GM12878 (cell line): ENCODE data around the gene TCF12. TPM values are rescaled to one million over a fixed set of nuclear protein-coding genes. Genes with fewer than 3 reads are reported as not detected.
A peak's percentile ranks its signal among the peaks of the same experiment; 100 is the strongest.

Source experiments
- ATAC-seq: fragments of 200-7000 bp; cut with Tn5 transposase; 3 replicates; pipeline ENCODE4 v1.9.1; 2020; ENCODE audit warnings: mild to moderate bottlenecking, moderate library complexity
- BruUV-seq: library from RNA; stranded (reverse); fragments of 400-500 nt; replicated peaks from 2 replicates; lab custom pipeline; 2021; lab: Mats Ljungman, UMichigan
- CTCF ChIA-PET: fragments of 300-600 bp; sonication (Branson Sonifier 250); formaldehyde crosslinking; extraction: SDS; loops from one replicate; lab custom pipeline; 2021; ENCODE audit warnings: inconsistent platforms; lab: Yijun Ruan, JAX
- POLR2A ChIA-PET: fragments of 350-600 bp; formaldehyde crosslinking; extraction: SDS; loops from one replicate; lab custom pipeline; 2021; ENCODE audit warnings: inconsistent platforms; lab: Charles Lee
- RAD21 ChIA-PET: fragments of 300-600 bp; sonication (Branson Sonifier 250); formaldehyde crosslinking; loops from one replicate; lab custom pipeline; 2023; ENCODE audit warnings: antibody characterized with exemption; ENCODE audit not compliant: unreplicated experiment; lab: Charles Lee
- SMC1A ChIA-PET: fragments of 300-600 bp; sonication (Branson Sonifier 250); formaldehyde crosslinking; loops from one replicate; lab custom pipeline; 2023; ENCODE audit not compliant: unreplicated experiment, uncharacterized antibody; lab: Charles Lee
- DNase-seq: peaks from one replicate; pipeline ENCODE4 v3.0.0-alpha.2; 2011; ENCODE audit warnings: low read depth, low spot score
- FAIRE-seq: peaks from 3 replicates; lab custom pipeline; 2011; peaks lifted over from hg19 to GRCh38; lab: Jason Lieb, UNC
- H2AFZ ChIP-seq: 2 replicates; pipeline ENCODE4 v1.6.0; 2011; ENCODE audit warnings: low read depth, low read length, control low read depth; ENCODE audit not compliant: control insufficient read depth
- H3K27ac ChIP-seq: 2 replicates; pipeline ENCODE4 v1.5.1; 2011; ENCODE audit warnings: control low read depth; ENCODE audit not compliant: control insufficient read depth, insufficient read depth
- H3K27me3 ChIP-seq, 2 experiments: replicated peaks in 1 of 2; 2 replicates each; pipeline versions ENCODE4 v1.6.0 to v1.6.1; 2011; ENCODE audit warnings: low read length in 1 of 2; ENCODE audit not compliant: control insufficient read depth in 2 of 2, insufficient read depth in 2 of 2
- H3K36me3 ChIP-seq, 2 experiments: 2 replicates each; pipeline ENCODE4 v1.5.1; 2011; ENCODE audit warnings: low read length in 1 of 2; ENCODE audit not compliant: control insufficient read depth in 2 of 2, insufficient read depth in 2 of 2
- H3K4me1 ChIP-seq: 2 replicates; pipeline ENCODE4 v1.6.1; 2011; ENCODE audit warnings: mild to moderate bottlenecking, low read length, moderate library complexity, mixed read lengths; ENCODE audit not compliant: control insufficient read depth, insufficient read depth
- H3K4me2 ChIP-seq: 2 replicates; pipeline ENCODE4 v1.6.0; 2011; ENCODE audit warnings: control low read depth; ENCODE audit not compliant: control insufficient read depth, insufficient read depth
- H3K4me3 ChIP-seq: fragments of 200-600 bp; sonication (generic); 2 replicates; pipeline ENCODE4 v1.5.1; 2016
- H3K79me2 ChIP-seq: 2 replicates; pipeline ENCODE4 v1.6.0; 2011; ENCODE audit warnings: low read length; ENCODE audit not compliant: control insufficient read depth, insufficient read depth
- H3K9ac ChIP-seq: 2 replicates; pipeline ENCODE4 v1.8.0; 2011; ENCODE audit warnings: low read length, control low read depth, mixed read lengths; ENCODE audit not compliant: control insufficient read depth, insufficient read depth
- H3K9me3 ChIP-seq: replicated peaks from 3 replicates; pipeline ENCODE4 v1.5.1; 2011; ENCODE audit warnings: mild to moderate bottlenecking, low read length; ENCODE audit not compliant: control insufficient read depth, insufficient read depth
- H4K20me1 ChIP-seq: 2 replicates; pipeline ENCODE4 v1.6.0; 2011; ENCODE audit not compliant: control insufficient read depth, insufficient read depth
- ATF7 ChIP-seq: fragments of 450-650 bp; IDR thresholded peaks from 2 replicates; pipeline ENCODE4 v1.6.1; 2016; ENCODE audit warnings: low read depth, mild to moderate bottlenecking
- BHLHE40 ChIP-seq, 2 experiments: fragments of 450-650 bp in 1 of 2; IDR thresholded peaks; 2 replicates each; pipeline ENCODE4 v1.6.1; 2011 to 2017; ENCODE audit warnings: low read depth in 2 of 2, borderline replicate concordance in 1 of 2, improper control_type of control experiment in 1 of 2, low read length in 1 of 2, mild to moderate bottlenecking in 1 of 2
- CHD2 ChIP-seq: IDR thresholded peaks from 2 replicates; pipeline ENCODE4 v1.6.1; 2011; ENCODE audit warnings: low read depth, low read length, improper control_type of control experiment, borderline replicate concordance
- HDAC6 ChIP-seq: fragments of 200-600 bp; sonication (generic); IDR thresholded peaks from one replicate; pipeline ENCODE4 v1.8.0; 2017; ENCODE audit warnings: antibody characterized with exemption; ENCODE audit not compliant: unreplicated experiment
- IRF4 ChIP-seq: IDR thresholded peaks from 2 replicates; pipeline ENCODE4 v1.6.1; 2011; ENCODE audit warnings: low read depth, low read length
- RELB ChIP-seq: fragments of 450-650 bp; IDR thresholded peaks from 2 replicates; pipeline ENCODE4 v1.6.1; 2017; ENCODE audit warnings: low read depth, mild to moderate bottlenecking, moderate library complexity
- SP1 ChIP-seq: IDR thresholded peaks from one replicate; pipeline ENCODE4 v1.6.1; 2011; ENCODE audit warnings: low read depth, low read length
- SUPT20H ChIP-seq: IDR thresholded peaks from 2 replicates; pipeline ENCODE4 v1.6.1; 2011; ENCODE audit warnings: low read depth, mild to moderate bottlenecking, low read length, moderate library complexity, borderline replicate concordance; ENCODE audit not compliant: control insufficient read depth
- ZSCAN29 ChIP-seq: fragments of 450-650 bp; IDR thresholded peaks from 2 replicates; pipeline ENCODE4 v1.6.1; 2017; ENCODE audit warnings: mild to moderate bottlenecking, moderate library complexity
- WGBS: methylation state at CpG from one replicate; pipeline ENCODE4 v1.1.6; 2016; ENCODE audit warnings: low lambda C conversion rate; ENCODE audit not compliant: insufficient replicate concordance, insufficient coverage; ENCODE audit errors: missing lambda C conversion rate; 5-methylcytosine and 5-hydroxymethylcytosine counted together
- in situ Hi-C: fragments of 300-500 bp; cut with MboI; formaldehyde crosslinking; loops from 9 replicates; pipeline ENCODE4 v1.14.3; 2018; ENCODE audit warnings: mixed read lengths
- intact Hi-C: fragments of 100-400 bp; cut with micrococcal nuclease; formaldehyde crosslinking; loops from one replicate; pipeline ENCODE4 v1.14.2; 2022; ENCODE audit not compliant: unreplicated experiment
- polyA plus RNA-seq, 11 experiments: library from polyadenylated mRNA; depleted of rRNA in 4 of 11; unstranded in 6 of 11; stranded (reverse) in 5 of 11; fragments of >200 nt; fragmentation: Nextera tagmentation in 4 of 11; fragmentation: Illumina TruSeq in 1 of 11; extraction: Ambion mirVana in 4 of 11; extraction: Trizol in 1 of 11; gene quantifications; 1 replicate in 1 of 11; 2 replicates in 10 of 11; pipeline versions ENCODE4 v1.2.1 to v1.2.3, GENCODE V29; 2011 to 2016; ENCODE audit warnings: inconsistent platforms in 2 of 11, missing spikeins in 2 of 11, low read depth in 1 of 11
- total RNA-seq, 4 experiments: library from RNA; depleted of rRNA in 3 of 4; stranded (reverse); fragments of >200 nt in 3 of 4; fragmentation: Illumina TruSeq in 1 of 4; extraction: Trizol in 1 of 4; gene quantifications; 2 replicates each; pipeline versions ENCODE4 v1.2.1 to v1.2.3, GENCODE V29; 2013 to 2021
- TF ChIP-seq, protein P1 (sequence below): IDR thresholded peaks from 2 replicates; pipeline ENCODE4 v1.6.1; 2012; ENCODE audit warnings: low read depth, low read length, improper control_type of control experiment
- TF ChIP-seq, protein P2 (sequence below): IDR thresholded peaks from 2 replicates; pipeline ENCODE4 v1.6.1; 2012; ENCODE audit warnings: low read depth, low read length, improper control_type of control experiment

Gene TCF12
- total and polyA plus RNA-seq, 10 of the 15 experiments (the other 5 are each of a cell fraction or from before 2014, with no cell fraction given), result 8.2 to 70.9 (median 49.5) TPM

DNA sequence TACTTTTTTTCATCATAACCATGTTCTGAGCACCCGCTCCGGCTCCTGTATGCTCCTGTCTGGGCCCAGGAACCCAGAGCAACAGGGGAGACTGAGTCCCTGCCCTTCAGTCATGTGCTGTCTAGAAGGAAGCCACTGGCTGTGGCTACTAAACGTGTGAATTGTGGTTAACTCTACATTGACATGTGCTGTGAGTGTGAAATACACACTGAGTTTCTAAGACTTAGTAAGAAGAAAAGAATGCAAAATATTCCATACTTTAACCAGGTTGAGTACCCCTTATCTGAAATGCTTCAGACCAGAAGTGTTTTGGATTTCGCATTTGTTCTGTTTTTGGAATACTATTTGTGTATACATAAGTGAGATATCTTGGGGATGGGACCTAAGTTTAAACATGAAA is 415.0 kb downstream of the TCF12 start:
- H3K4me2 ChIP-seq, result no peak overlapping the region
- FAIRE-seq (no peak), ATAC-seq (no peak), DNase-seq (no peak)
- ChIA-PET SMC1A (interaction anchor here (0.8 kb wide), 1 partner anchor 194 kb away, joined by 3 read pairs; no protein-coding TSS in a partner anchor), CTCF (no interaction called here), POLR2A (no interaction called here), RAD21 (no interaction called here)
- no peak overlapping the region for H2AFZ ChIP-seq
- H3K36me3 ChIP-seq, result no peaks in the 10 kb centered on the region
- no peaks in the 10 kb centered on the region; a peak in 3 of 4 replicates for H3K27me3 ChIP-seq
- no peaks in the 10 kb centered on the region for H3K79me2 ChIP-seq
- H3K4me3 ChIP-seq, result no peak overlapping the region
- 4% methylated on average over 4 of the region's 4 CpGs for WGBS
- no peaks in the 10 kb centered on the region for H3K4me1 ChIP-seq
- TF ChIP-seq ATF7, result no peak
- TF ChIP-seq BHLHE40 (IDR thresholded peaks at IDR 0.05; ENCODE audit: borderline replicate concordance in 1 of 2, low read depth in 2 of 2, low read length in 1 of 2), result 0 out of 4 replicates have a peak, but pooled peaks of 1 of the 2 experiments have one; percentile 6
- no peak overlapping the region for H3K9ac ChIP-seq
- intact Hi-C loops, result no loop called here
- in situ Hi-C loops, result no loop called here
- no TSS peak for BruUV-seq
- H3K27ac ChIP-seq, result no peak overlapping the region
- no peaks in the 10 kb centered on the region for H4K20me1 ChIP-seq
- H3K9me3 ChIP-seq, result no peaks in the 10 kb centered on the region

DNA sequence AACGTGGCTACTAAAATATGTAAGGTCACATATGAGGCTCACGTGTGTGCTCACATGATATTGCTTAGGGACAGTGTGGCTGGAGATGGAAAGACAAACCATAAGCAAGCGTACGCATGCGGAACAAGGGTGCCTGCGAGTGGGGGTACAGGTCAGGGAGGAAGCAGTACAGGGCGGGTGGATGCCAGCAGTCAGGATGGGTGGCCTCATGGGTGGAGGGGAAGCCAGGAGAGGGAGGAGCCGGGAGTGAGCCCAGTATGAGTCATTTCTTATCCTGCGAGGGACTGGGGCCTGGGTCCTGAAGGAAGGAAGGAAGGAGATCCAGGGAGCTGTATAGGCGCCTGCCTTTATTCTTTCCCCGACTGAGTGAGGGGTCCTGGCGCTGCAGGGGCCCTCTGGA is 415.8 kb downstream of the TCF12 start:
- no peaks in the 10 kb centered on the region; a peak in 3 of 4 replicates for H3K27me3 ChIP-seq
- ChIA-PET RAD21 (no interaction called here), CTCF (no interaction called here), POLR2A (no interaction called here), SMC1A (interaction anchor here (0.8 kb wide), 1 partner anchor 193 kb away, joined by 3 read pairs; no protein-coding TSS in a partner anchor)
- H3K9ac ChIP-seq, result no peak overlapping the region
- in situ Hi-C loops (no loop called here), intact Hi-C loops (no loop called here)
- no peak for ATAC-seq
- BruUV-seq, result no TSS peak
- H3K36me3 ChIP-seq, result no peaks in the 10 kb centered on the region
- no peaks in the 10 kb centered on the region for H3K4me1 ChIP-seq
- H3K27ac ChIP-seq, result no peak overlapping the region
- no peaks in the 10 kb centered on the region for H3K79me2 ChIP-seq
- FAIRE-seq, result no peak
- no peak overlapping the region for H3K4me3 ChIP-seq
- no peaks in the 10 kb centered on the region for H3K9me3 ChIP-seq
- no peaks in the 10 kb centered on the region for H4K20me1 ChIP-seq
- WGBS, result 56% methylated on average over 9 of the region's 12 CpGs
- DNase-seq, result no peak
- H3K4me2 ChIP-seq, result no peak overlapping the region
- no peak overlapping the region for H2AFZ ChIP-seq
- TF ChIP-seq SP1, result no peak
- no peak for TF ChIP-seq HDAC6
- no peak for TF ChIP-seq RELB
- TF ChIP-seq CHD2, result no peak
- no peak for TF ChIP-seq ZSCAN29
- no peak for TF ChIP-seq SUPT20H
- TF ChIP-seq, protein P1, sequence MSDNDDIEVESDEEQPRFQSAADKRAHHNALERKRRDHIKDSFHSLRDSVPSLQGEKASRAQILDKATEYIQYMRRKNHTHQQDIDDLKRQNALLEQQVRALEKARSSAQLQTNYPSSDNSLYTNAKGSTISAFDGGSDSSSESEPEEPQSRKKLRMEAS, result no peak
- no peak for TF ChIP-seq IRF4
- TF ChIP-seq, protein P2, sequence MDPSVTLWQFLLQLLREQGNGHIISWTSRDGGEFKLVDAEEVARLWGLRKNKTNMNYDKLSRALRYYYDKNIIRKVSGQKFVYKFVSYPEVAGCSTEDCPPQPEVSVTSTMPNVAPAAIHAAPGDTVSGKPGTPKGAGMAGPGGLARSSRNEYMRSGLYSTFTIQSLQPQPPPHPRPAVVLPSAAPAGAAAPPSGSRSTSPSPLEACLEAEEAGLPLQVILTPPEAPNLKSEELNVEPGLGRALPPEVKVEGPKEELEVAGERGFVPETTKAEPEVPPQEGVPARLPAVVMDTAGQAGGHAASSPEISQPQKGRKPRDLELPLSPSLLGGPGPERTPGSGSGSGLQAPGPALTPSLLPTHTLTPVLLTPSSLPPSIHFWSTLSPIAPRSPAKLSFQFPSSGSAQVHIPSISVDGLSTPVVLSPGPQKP, result no peak
